H9 (cell line): ENCODE results near the gene CCDC86. TPM values are rescaled to one million over a fixed set of nuclear protein-coding genes. Genes with fewer than 3 reads are reported as not detected.

Experiments
- DNase-seq: peaks from one replicate; pipeline ENCODE4 v3.0.0-alpha.2; 2017
- H2AFZ ChIP-seq: one replicate; pipeline ENCODE4 v1.6.1; 2013; ENCODE audit warnings: mild to moderate bottlenecking, low read length, control low read depth, moderate library complexity
- H2AK5ac ChIP-seq: 2 replicates; pipeline ENCODE4 v1.6.1; 2013; ENCODE audit warnings: low read length, control low read depth, mixed read lengths; ENCODE audit not compliant: insufficient read length
- H2BK120ac ChIP-seq: one replicate; pipeline ENCODE4 v1.6.1; 2013; ENCODE audit warnings: low read depth, mild to moderate bottlenecking, low read length, control low read depth, inconsistent platforms; ENCODE audit not compliant: poor library complexity, severe bottlenecking
- H2BK12ac ChIP-seq: 2 replicates; pipeline ENCODE4 v1.6.1; 2013; ENCODE audit warnings: low read length, control low read depth, mixed read lengths, low read depth; ENCODE audit not compliant: insufficient read length
- H2BK15ac ChIP-seq: 2 replicates; pipeline ENCODE4 v1.6.1; 2013; ENCODE audit warnings: low read depth, low read length, control low read depth
- H2BK20ac ChIP-seq: one replicate; pipeline ENCODE4 v1.6.1; 2013; ENCODE audit warnings: low read depth, mild to moderate bottlenecking, low read length, control low read depth, inconsistent platforms; ENCODE audit not compliant: poor library complexity, severe bottlenecking
- H2BK5ac ChIP-seq: 2 replicates; pipeline ENCODE4 v1.6.1; 2013; ENCODE audit warnings: low read length, control low read depth, mixed read lengths; ENCODE audit not compliant: insufficient read length
- H3K14ac ChIP-seq: 2 replicates; pipeline ENCODE4 v1.6.1; 2013; ENCODE audit warnings: low read length, control low read depth; ENCODE audit not compliant: insufficient read depth
- H3K18ac ChIP-seq: 2 replicates; pipeline ENCODE4 v1.6.1; 2013; ENCODE audit warnings: low read depth, mild to moderate bottlenecking, mixed read lengths, low read length, control low read depth; ENCODE audit not compliant: insufficient read length
- H3K23ac ChIP-seq: 2 replicates; pipeline ENCODE4 v1.6.1; 2013; ENCODE audit warnings: low read length, control low read depth, mixed read lengths, low read depth; ENCODE audit not compliant: insufficient read length
- H3K23me2 ChIP-seq: 2 replicates; pipeline ENCODE4 v1.6.1; 2013; ENCODE audit warnings: low read depth, mild to moderate bottlenecking, mixed read lengths, low read length, control low read depth; ENCODE audit not compliant: insufficient read length, poor library complexity, severe bottlenecking
- H3K27ac ChIP-seq: 2 replicates; pipeline ENCODE4 v1.5.1; 2013; ENCODE audit warnings: low read length, control low read depth, mixed read lengths, low read depth; ENCODE audit not compliant: insufficient read length
- H3K27me3 ChIP-seq: 2 replicates; pipeline ENCODE4 v1.6.1; 2013; ENCODE audit warnings: low read length, control low read depth, inconsistent platforms; ENCODE audit not compliant: insufficient read depth
- H3K4ac ChIP-seq: 2 replicates; pipeline ENCODE4 v1.6.1; 2013; ENCODE audit warnings: low read depth, mild to moderate bottlenecking, control low read depth, inconsistent platforms, low read length, moderate library complexity
- H3K4me1 ChIP-seq: 2 replicates; pipeline ENCODE4 v1.6.1; 2013; ENCODE audit warnings: low read length, control low read depth, inconsistent platforms; ENCODE audit not compliant: insufficient read depth
- H3K4me2 ChIP-seq: 2 replicates; pipeline ENCODE4 v1.6.1; 2013; ENCODE audit warnings: low read length, control low read depth, mixed read lengths; ENCODE audit not compliant: insufficient read length, insufficient read depth
- H3K56ac ChIP-seq: 2 replicates; pipeline ENCODE4 v1.6.1; 2013; ENCODE audit warnings: low read depth, mild to moderate bottlenecking, mixed read lengths, low read length, control low read depth; ENCODE audit not compliant: insufficient read length
- H3K79me1 ChIP-seq: 2 replicates; pipeline ENCODE4 v1.6.1; 2013; ENCODE audit warnings: low read depth, mild to moderate bottlenecking, moderate library complexity, low read length, control low read depth, inconsistent platforms; ENCODE audit not compliant: insufficient read depth, poor library complexity, severe bottlenecking
- H3K79me2 ChIP-seq: 2 replicates; pipeline ENCODE4 v1.6.1; 2013; ENCODE audit warnings: low read length, control low read depth, inconsistent platforms; ENCODE audit not compliant: insufficient read depth
- H3K9ac ChIP-seq: 2 replicates; pipeline ENCODE4 v1.6.1; 2013; ENCODE audit warnings: low read length, control low read depth, mixed read lengths; ENCODE audit not compliant: insufficient read length; ENCODE audit errors: extremely low read depth
- H3K9me3 ChIP-seq: one replicate; pipeline ENCODE4 v1.6.1; 2013; ENCODE audit warnings: low read depth, low read length, inconsistent platforms; ENCODE audit not compliant: control insufficient read depth
- H3T11ph ChIP-seq: one replicate; pipeline ENCODE4 v1.6.1; 2013; ENCODE audit warnings: mild to moderate bottlenecking, low read length, control low read depth, inconsistent platforms
- H4K20me1 ChIP-seq: one replicate; pipeline ENCODE4 v1.6.1; 2013; ENCODE audit not compliant: control insufficient read depth, insufficient read length, insufficient read depth
- H4K5ac ChIP-seq: 2 replicates; pipeline ENCODE4 v1.6.1; 2013; ENCODE audit warnings: low read depth, mild to moderate bottlenecking, mixed read lengths, low read length, control low read depth; ENCODE audit not compliant: insufficient read length
- H4K8ac ChIP-seq: replicated peaks from 2 replicates; pipeline ENCODE4 v1.6.1; 2013; ENCODE audit warnings: low read length, control low read depth, mixed read lengths, low read depth; ENCODE audit not compliant: insufficient read length
- H4K91ac ChIP-seq: 2 replicates; pipeline ENCODE4 v1.6.1; 2013; ENCODE audit warnings: low read depth, mild to moderate bottlenecking, moderate library complexity, mixed read lengths, low read length, control low read depth; ENCODE audit not compliant: insufficient read length
- H3K27ac Mint-ChIP-seq, 3 experiments: 2 replicates in 2 of 3; 3 replicates in 1 of 3; pipeline ENCODE4 v1.8.0; 2020 to 2021; ENCODE audit warnings: mixed read lengths in 3 of 3, mild to moderate bottlenecking in 1 of 3, moderate library complexity in 1 of 3
- H3K27me3 Mint-ChIP-seq: 2 replicates; pipeline ENCODE4 v1.8.0; 2021; ENCODE audit warnings: low read depth, mild to moderate bottlenecking, moderate library complexity, mixed read lengths
- H3K36me3 Mint-ChIP-seq, 3 experiments: 2 replicates in 2 of 3; 3 replicates in 1 of 3; pipeline ENCODE4 v1.8.0; 2020 to 2021; ENCODE audit warnings: low read depth in 3 of 3, mixed read lengths in 3 of 3; ENCODE audit not compliant: insufficient read depth in 1 of 3
- H3K4me1 Mint-ChIP-seq, 2 experiments: 2 replicates each; pipeline ENCODE4 v1.8.0; 2020; ENCODE audit warnings: mixed read lengths in 2 of 2
- H3K4me3 Mint-ChIP-seq, 2 experiments: 2 replicates in 1 of 2; 3 replicates in 1 of 2; pipeline ENCODE4 v1.8.0; 2020 to 2021; ENCODE audit warnings: mild to moderate bottlenecking in 2 of 2, mixed read lengths in 2 of 2, moderate library complexity in 1 of 2
- H3K9me3 Mint-ChIP-seq, 2 experiments: 2 replicates in 1 of 2; 3 replicates in 1 of 2; pipeline ENCODE4 v1.8.0; 2020; ENCODE audit warnings: mild to moderate bottlenecking in 2 of 2, mixed read lengths in 2 of 2, moderate library complexity in 1 of 2
- CTCF ChIP-seq: fragments of 200-600 bp; sonication (generic); conservative IDR thresholded peaks from 3 replicates; pipeline ENCODE4 v1.8.0; 2021; ENCODE audit warnings: antibody characterized with exemption, mild to moderate bottlenecking
- WGBS: extraction: QIAGEN DNeasy Blood & Tissue Kit; methylation state at CpG from one replicate; pipeline ENCODE4 v1.1.7; 2013; ENCODE audit warnings: missing lambda C conversion rate, low lambda C conversion rate, mixed read lengths; ENCODE audit not compliant: insufficient read length; ENCODE audit errors: extremely low coverage; 5-methylcytosine and 5-hydroxymethylcytosine counted together
- total RNA-seq: library from RNA; stranded (reverse); gene quantifications from 2 replicates; pipeline ENCODE4 v1.2.1, GENCODE V29; 2021

The CCDC86 gene
- total RNA-seq, 1 experiment from 2014 or later = 82.3 TPM

- Histone ChIP-seq H3T11ph (no peak overlapping the region), H3K4me1 (no peaks in the 10 kb centered on the region), H3K9me3 (no peaks in the 10 kb centered on the region), H3K56ac (no peak overlapping the region), H3K27me3 (no peaks in the 10 kb centered on the region), H3K23me2 (no peaks in the 10 kb centered on the region), H2AK5ac (no peak overlapping the region), H2BK120ac (no peak overlapping the region), H3K4ac (no peak overlapping the region), H3K14ac (no peak overlapping the region), H2BK20ac (no peak overlapping the region), H3K4me2 (no peak overlapping the region), H4K20me1 (peaks cover 2% of the 10 kb centered on the region), H4K91ac (no peak overlapping the region), H3K79me2 (no peaks in the 10 kb centered on the region), H4K8ac (no peak overlapping the region), H2BK5ac (no peak overlapping the region), H2BK15ac (no peak overlapping the region), H3K23ac (no peak overlapping the region), H3K9ac (no peak overlapping the region), H4K5ac (no peak overlapping the region), H2AFZ (no peak overlapping the region), H2BK12ac (no peak overlapping the region), H3K18ac (no peak overlapping the region), H3K27ac (no peak overlapping the region), H3K79me1 (no peaks in the 10 kb centered on the region)
- Mint-ChIP-seq H3K4me3 (no peak overlapping the region), H3K9me3 (no peaks in the 10 kb centered on the region), H3K36me3 (peaks cover 0 to 16% (median 2%) of the 10 kb centered on the region in 3 experiments; a peak in 3 of 7 replicates), H3K27me3 (no peaks in the 10 kb centered on the region), H3K27ac (no peak overlapping the region), H3K4me1 (no peaks in the 10 kb centered on the region)
- no peak for DNase-seq
- no CpG with 5 or more reads among the region's 1 CpG for WGBS
- TF ChIP-seq CTCF = no peak
These were observed 37.2 kb downstream of the CCDC86 start for GRCh38 chr11:60879104-60879503.
